ENCODE results near the gene DGLUCY.

DNA sequence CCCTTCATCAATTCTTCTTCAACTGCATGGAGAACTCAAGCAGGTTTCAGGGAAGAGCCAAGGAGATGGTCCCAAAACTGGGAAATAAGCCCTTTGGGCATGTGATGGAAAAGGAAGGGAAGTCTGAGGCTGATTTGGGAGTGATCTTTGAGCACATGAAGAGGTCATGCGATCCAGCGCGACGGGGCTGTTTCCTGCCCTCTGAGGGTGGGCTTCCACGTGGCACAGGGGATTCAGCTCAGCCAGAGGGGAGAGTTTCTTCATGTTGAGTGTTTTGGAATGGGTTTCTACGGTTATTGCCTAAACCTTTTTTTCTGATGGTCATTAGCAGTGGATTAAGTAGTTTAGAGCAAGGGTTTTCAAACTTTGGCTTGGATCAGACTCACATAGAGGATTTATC is 100.4 kb downstream of the DGLUCY start:
- TF ChIP-seq, protein P1, sequence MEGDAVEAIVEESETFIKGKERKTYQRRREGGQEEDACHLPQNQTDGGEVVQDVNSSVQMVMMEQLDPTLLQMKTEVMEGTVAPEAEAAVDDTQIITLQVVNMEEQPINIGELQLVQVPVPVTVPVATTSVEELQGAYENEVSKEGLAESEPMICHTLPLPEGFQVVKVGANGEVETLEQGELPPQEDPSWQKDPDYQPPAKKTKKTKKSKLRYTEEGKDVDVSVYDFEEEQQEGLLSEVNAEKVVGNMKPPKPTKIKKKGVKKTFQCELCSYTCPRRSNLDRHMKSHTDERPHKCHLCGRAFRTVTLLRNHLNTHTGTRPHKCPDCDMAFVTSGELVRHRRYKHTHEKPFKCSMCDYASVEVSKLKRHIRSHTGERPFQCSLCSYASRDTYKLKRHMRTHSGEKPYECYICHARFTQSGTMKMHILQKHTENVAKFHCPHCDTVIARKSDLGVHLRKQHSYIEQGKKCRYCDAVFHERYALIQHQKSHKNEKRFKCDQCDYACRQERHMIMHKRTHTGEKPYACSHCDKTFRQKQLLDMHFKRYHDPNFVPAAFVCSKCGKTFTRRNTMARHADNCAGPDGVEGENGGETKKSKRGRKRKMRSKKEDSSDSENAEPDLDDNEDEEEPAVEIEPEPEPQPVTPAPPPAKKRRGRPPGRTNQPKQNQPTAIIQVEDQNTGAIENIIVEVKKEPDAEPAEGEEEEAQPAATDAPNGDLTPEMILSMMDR (IDR thresholded peaks at IDR 0.05): no peak
- TF ChIP-seq POLR2A (IDR thresholded peaks at IDR 0.05): no peak

Data from Peyer's patch (tissue), 4 donors.